NCI-H187 treated with DMSO at 0.1 percent for 48 hours (cell line): ENCODE results near the gene ZNF526.

Source experiments
- DNase-seq: peaks from one replicate; lab custom pipeline; 2025; lab: John Stamatoyannopoulos, UW

The ZNF526 gene

GRCh38 chr19:42219812-42220750 is at the start of gene ZNF526:
TSS of gene ZNF526 (plus strand) at chr19:42220312. CDS start at chr19:42224404, 4,092 bp downstream.
- DNase-seq, result peak; percentile 79

- DNase-seq, result no peak
Observed at GRCh38 chr19:42170715-42171114, 49.4 kb upstream of the ZNF526 start.

- DNase-seq, result no peak
Observed at GRCh38 chr19:42172261-42172660, 47.9 kb upstream of the ZNF526 start.

GRCh38 chr19:42173695-42174094 is 46.4 kb upstream of the ZNF526 start:
- DNase-seq, result no peak

- no peak for DNase-seq
Observed at GRCh38 chr19:42174188-42174587, 45.9 kb upstream of the ZNF526 start.

- no peak for DNase-seq
Observed at GRCh38 chr19:42174958-42175734, 45.0 kb upstream of the ZNF526 start.

- DNase-seq, result no peak
Observed at GRCh38 chr19:42175952-42176648, 44.0 kb upstream of the ZNF526 start.

- DNase-seq, result no peak
Observed at GRCh38 chr19:42176649-42176989, 43.5 kb upstream of the ZNF526 start.

- peak; percentile 50 for DNase-seq
Observed at GRCh38 chr19:42176990-42177685, 43.0 kb upstream of the ZNF526 start.

- no peak for DNase-seq
Observed at GRCh38 chr19:42177686-42178019, 42.5 kb upstream of the ZNF526 start.

- no peak for DNase-seq
Observed at GRCh38 chr19:42178791-42179674, 41.1 kb upstream of the ZNF526 start.

GRCh38 chr19:42184401-42184861 is 35.7 kb upstream of the ZNF526 start:
- DNase-seq, result peak; percentile 73

- no peak for DNase-seq
Observed at GRCh38 chr19:42185277-42185676, 34.8 kb upstream of the ZNF526 start.

GRCh38 chr19:42188665-42189064 is 31.4 kb upstream of the ZNF526 start:
- DNase-seq, result no peak

GRCh38 chr19:42189133-42189532 is 31.0 kb upstream of the ZNF526 start:
- no peak for DNase-seq

GRCh38 chr19:42191330-42191729 is 28.8 kb upstream of the ZNF526 start:
- no peak for DNase-seq

- DNase-seq, result peak; percentile 47
Observed at GRCh38 chr19:42191855-42192254, 28.3 kb upstream of the ZNF526 start.

GRCh38 chr19:42193294-42193693 is 26.8 kb upstream of the ZNF526 start:
- no peak for DNase-seq

- DNase-seq, result no peak
Observed at GRCh38 chr19:42193706-42194105, 26.4 kb upstream of the ZNF526 start.
